H9 (cell line): ENCODE data around the gene KIAA1671. TPM values are rescaled to one million over a fixed set of nuclear protein-coding genes. Genes with fewer than 3 reads are reported as not detected.

Experiments
- DNase-seq: peaks from one replicate; pipeline ENCODE4 v3.0.0-alpha.2; 2017
- H2AFZ ChIP-seq: one replicate; pipeline ENCODE4 v1.6.1; 2013; ENCODE audit warnings: mild to moderate bottlenecking, low read length, control low read depth, moderate library complexity
- H2AK5ac ChIP-seq: 2 replicates; pipeline ENCODE4 v1.6.1; 2013; ENCODE audit warnings: low read length, control low read depth, mixed read lengths; ENCODE audit not compliant: insufficient read length
- H2BK120ac ChIP-seq: one replicate; pipeline ENCODE4 v1.6.1; 2013; ENCODE audit warnings: low read depth, mild to moderate bottlenecking, low read length, control low read depth, inconsistent platforms; ENCODE audit not compliant: poor library complexity, severe bottlenecking
- H2BK12ac ChIP-seq: 2 replicates; pipeline ENCODE4 v1.6.1; 2013; ENCODE audit warnings: low read length, control low read depth, mixed read lengths, low read depth; ENCODE audit not compliant: insufficient read length
- H2BK15ac ChIP-seq: 2 replicates; pipeline ENCODE4 v1.6.1; 2013; ENCODE audit warnings: low read depth, low read length, control low read depth
- H2BK20ac ChIP-seq: one replicate; pipeline ENCODE4 v1.6.1; 2013; ENCODE audit warnings: low read depth, mild to moderate bottlenecking, low read length, control low read depth, inconsistent platforms; ENCODE audit not compliant: poor library complexity, severe bottlenecking
- H2BK5ac ChIP-seq: 2 replicates; pipeline ENCODE4 v1.6.1; 2013; ENCODE audit warnings: low read length, control low read depth, mixed read lengths; ENCODE audit not compliant: insufficient read length
- H3K14ac ChIP-seq: 2 replicates; pipeline ENCODE4 v1.6.1; 2013; ENCODE audit warnings: low read length, control low read depth; ENCODE audit not compliant: insufficient read depth
- H3K18ac ChIP-seq: 2 replicates; pipeline ENCODE4 v1.6.1; 2013; ENCODE audit warnings: low read depth, mild to moderate bottlenecking, mixed read lengths, low read length, control low read depth; ENCODE audit not compliant: insufficient read length
- H3K23ac ChIP-seq: 2 replicates; pipeline ENCODE4 v1.6.1; 2013; ENCODE audit warnings: low read length, control low read depth, mixed read lengths, low read depth; ENCODE audit not compliant: insufficient read length
- H3K23me2 ChIP-seq: 2 replicates; pipeline ENCODE4 v1.6.1; 2013; ENCODE audit warnings: low read depth, mild to moderate bottlenecking, mixed read lengths, low read length, control low read depth; ENCODE audit not compliant: insufficient read length, poor library complexity, severe bottlenecking
- H3K27ac ChIP-seq: 2 replicates; pipeline ENCODE4 v1.5.1; 2013; ENCODE audit warnings: low read length, control low read depth, mixed read lengths, low read depth; ENCODE audit not compliant: insufficient read length
- H3K27me3 ChIP-seq: 2 replicates; pipeline ENCODE4 v1.6.1; 2013; ENCODE audit warnings: low read length, control low read depth, inconsistent platforms; ENCODE audit not compliant: insufficient read depth
- H3K4ac ChIP-seq: 2 replicates; pipeline ENCODE4 v1.6.1; 2013; ENCODE audit warnings: low read depth, mild to moderate bottlenecking, control low read depth, inconsistent platforms, low read length, moderate library complexity
- H3K4me1 ChIP-seq: 2 replicates; pipeline ENCODE4 v1.6.1; 2013; ENCODE audit warnings: low read length, control low read depth, inconsistent platforms; ENCODE audit not compliant: insufficient read depth
- H3K4me2 ChIP-seq: 2 replicates; pipeline ENCODE4 v1.6.1; 2013; ENCODE audit warnings: low read length, control low read depth, mixed read lengths; ENCODE audit not compliant: insufficient read length, insufficient read depth
- H3K56ac ChIP-seq: 2 replicates; pipeline ENCODE4 v1.6.1; 2013; ENCODE audit warnings: low read depth, mild to moderate bottlenecking, mixed read lengths, low read length, control low read depth; ENCODE audit not compliant: insufficient read length
- H3K79me1 ChIP-seq: 2 replicates; pipeline ENCODE4 v1.6.1; 2013; ENCODE audit warnings: low read depth, mild to moderate bottlenecking, moderate library complexity, low read length, control low read depth, inconsistent platforms; ENCODE audit not compliant: insufficient read depth, poor library complexity, severe bottlenecking
- H3K79me2 ChIP-seq: 2 replicates; pipeline ENCODE4 v1.6.1; 2013; ENCODE audit warnings: low read length, control low read depth, inconsistent platforms; ENCODE audit not compliant: insufficient read depth
- H3K9ac ChIP-seq: 2 replicates; pipeline ENCODE4 v1.6.1; 2013; ENCODE audit warnings: low read length, control low read depth, mixed read lengths; ENCODE audit not compliant: insufficient read length; ENCODE audit errors: extremely low read depth
- H3K9me3 ChIP-seq: one replicate; pipeline ENCODE4 v1.6.1; 2013; ENCODE audit warnings: low read depth, low read length, inconsistent platforms; ENCODE audit not compliant: control insufficient read depth
- H3T11ph ChIP-seq: one replicate; pipeline ENCODE4 v1.6.1; 2013; ENCODE audit warnings: mild to moderate bottlenecking, low read length, control low read depth, inconsistent platforms
- H4K20me1 ChIP-seq: one replicate; pipeline ENCODE4 v1.6.1; 2013; ENCODE audit not compliant: control insufficient read depth, insufficient read length, insufficient read depth
- H4K5ac ChIP-seq: 2 replicates; pipeline ENCODE4 v1.6.1; 2013; ENCODE audit warnings: low read depth, mild to moderate bottlenecking, mixed read lengths, low read length, control low read depth; ENCODE audit not compliant: insufficient read length
- H4K8ac ChIP-seq: replicated peaks from 2 replicates; pipeline ENCODE4 v1.6.1; 2013; ENCODE audit warnings: low read length, control low read depth, mixed read lengths, low read depth; ENCODE audit not compliant: insufficient read length
- H4K91ac ChIP-seq: 2 replicates; pipeline ENCODE4 v1.6.1; 2013; ENCODE audit warnings: low read depth, mild to moderate bottlenecking, moderate library complexity, mixed read lengths, low read length, control low read depth; ENCODE audit not compliant: insufficient read length
- H3K27ac Mint-ChIP-seq, 3 experiments: 2 replicates in 2 of 3; 3 replicates in 1 of 3; pipeline ENCODE4 v1.8.0; 2020 to 2021; ENCODE audit warnings: mixed read lengths in 3 of 3, mild to moderate bottlenecking in 1 of 3, moderate library complexity in 1 of 3
- H3K27me3 Mint-ChIP-seq: 2 replicates; pipeline ENCODE4 v1.8.0; 2021; ENCODE audit warnings: low read depth, mild to moderate bottlenecking, moderate library complexity, mixed read lengths
- H3K36me3 Mint-ChIP-seq, 3 experiments: 2 replicates in 2 of 3; 3 replicates in 1 of 3; pipeline ENCODE4 v1.8.0; 2020 to 2021; ENCODE audit warnings: low read depth in 3 of 3, mixed read lengths in 3 of 3; ENCODE audit not compliant: insufficient read depth in 1 of 3
- H3K4me1 Mint-ChIP-seq, 2 experiments: 2 replicates each; pipeline ENCODE4 v1.8.0; 2020; ENCODE audit warnings: mixed read lengths in 2 of 2
- H3K4me3 Mint-ChIP-seq, 2 experiments: 2 replicates in 1 of 2; 3 replicates in 1 of 2; pipeline ENCODE4 v1.8.0; 2020 to 2021; ENCODE audit warnings: mild to moderate bottlenecking in 2 of 2, mixed read lengths in 2 of 2, moderate library complexity in 1 of 2
- H3K9me3 Mint-ChIP-seq, 2 experiments: 2 replicates in 1 of 2; 3 replicates in 1 of 2; pipeline ENCODE4 v1.8.0; 2020; ENCODE audit warnings: mild to moderate bottlenecking in 2 of 2, mixed read lengths in 2 of 2, moderate library complexity in 1 of 2
- CTCF ChIP-seq: fragments of 200-600 bp; sonication (generic); conservative IDR thresholded peaks from 3 replicates; pipeline ENCODE4 v1.8.0; 2021; ENCODE audit warnings: antibody characterized with exemption, mild to moderate bottlenecking
- WGBS: extraction: QIAGEN DNeasy Blood & Tissue Kit; methylation state at CpG from one replicate; pipeline ENCODE4 v1.1.7; 2013; ENCODE audit warnings: missing lambda C conversion rate, low lambda C conversion rate, mixed read lengths; ENCODE audit not compliant: insufficient read length; ENCODE audit errors: extremely low coverage; 5-methylcytosine and 5-hydroxymethylcytosine counted together
- total RNA-seq: library from RNA; stranded (reverse); gene quantifications from 2 replicates; pipeline ENCODE4 v1.2.1, GENCODE V29; 2021

The KIAA1671 gene
- total RNA-seq, 1 experiment from 2014 or later, result 22.6 TPM

GRCh38 chr22:25223269-25223850, 270.8 kb downstream of the KIAA1671 start:
- Histone ChIP-seq H3K18ac (no peak overlapping the region), H4K5ac (no peak overlapping the region), H3K23ac (no peak overlapping the region), H3K27ac (no peak overlapping the region), H3K56ac (no peak overlapping the region), H3T11ph (no peak overlapping the region), H3K79me1 (no peaks in the 10 kb centered on the region), H2BK12ac (no peak overlapping the region), H2AFZ (no peak overlapping the region), H3K79me2 (no peaks in the 10 kb centered on the region), H4K20me1 (no peaks in the 10 kb centered on the region), H3K14ac (no peak overlapping the region), H2BK120ac (no peak overlapping the region), H3K4me2 (no peak overlapping the region), H4K8ac (no peak overlapping the region), H3K4ac (no peak overlapping the region), H4K91ac (no peak overlapping the region), H3K23me2 (no peaks in the 10 kb centered on the region), H2BK5ac (no peak overlapping the region), H2BK15ac (no peak overlapping the region), H3K27me3 (no peaks in the 10 kb centered on the region), H3K4me1 (no peaks in the 10 kb centered on the region), H2AK5ac (no peak overlapping the region), H3K9me3 (no peaks in the 10 kb centered on the region), H2BK20ac (no peak overlapping the region), H3K9ac (no peak overlapping the region)
- no CpG with 5 or more reads among the region's 12 CpGs for WGBS
- Mint-ChIP-seq H3K4me3 (no peak overlapping the region), H3K27ac (no peak overlapping the region), H3K4me1 (0 out of 4 replicates have a peak, but pooled peaks cover 0 to 4% of the 10 kb centered on the region in 2 experiments), H3K27me3 (peaks cover 30% of the 10 kb centered on the region), H3K9me3 (no peaks in the 10 kb centered on the region), H3K36me3 (no peaks in the 10 kb centered on the region)
- no peak for DNase-seq
- TF ChIP-seq CTCF, result no peak
